ENCODE results near the gene DHTKD1.

The DHTKD1 gene

GRCh38 chr10:12056748-12057147 is 12.0 kb upstream of the DHTKD1 start:
- Histone ChIP-seq H3K4me1 (ENCODE audit: insufficient read depth, low read length) (no peaks in the 10 kb centered on the region), H3K79me2 (ENCODE audit: insufficient read depth, low read length) (no peaks in the 10 kb centered on the region), H3K9ac (ENCODE audit: low read depth, low read length) (no peak overlapping the region), H3K27me3 (ENCODE audit: insufficient read depth, low read length, poor library complexity) (no peaks in the 10 kb centered on the region), H3K4me2 (ENCODE audit: insufficient read depth, low read length) (no peak overlapping the region), H2AFZ (ENCODE audit: low read depth, low read length) (no peak overlapping the region), H3K9me3 (ENCODE audit: insufficient read depth, low read length, severe bottlenecking) (no peaks in the 10 kb centered on the region), H4K20me1 (ENCODE audit: insufficient read depth, low read length) (no peaks in the 10 kb centered on the region), H3K36me3 (ENCODE audit: insufficient read depth, low read length) (no peaks in the 10 kb centered on the region), H3K4me3 (ENCODE audit: low read depth in 1 of 2, low read length in 2 of 2) (no peak overlapping the region), H3K27ac (ENCODE audit: low read length) (no peak overlapping the region)
- TF ChIP-seq EZH2 (IDR thresholded peaks at IDR 0.05; ENCODE audit: borderline replicate concordance, low read depth, low read length, severe bottlenecking) (no peak), CTCF (IDR thresholded peaks at IDR 0.05; ENCODE audit: borderline replicate concordance, extremely low read depth, low read length, poor library complexity, severe bottlenecking) (no peak)
- DNase-seq = no peak
- no peak for ATAC-seq (ENCODE audit: insufficient read depth, low read depth)

GRCh38 chr10:12061124-12061523 is 7.6 kb upstream of the DHTKD1 start:
- no peak for DNase-seq
- H3K79me2 ChIP-seq (ENCODE audit: insufficient read depth, low read length) = no peaks in the 10 kb centered on the region
- no peaks in the 10 kb centered on the region for H3K9me3 ChIP-seq (ENCODE audit: insufficient read depth, low read length, severe bottlenecking)
- ATAC-seq (ENCODE audit: insufficient read depth, low read depth) = no peak
- H3K4me2 ChIP-seq (ENCODE audit: insufficient read depth, low read length) = no peak overlapping the region
- no peaks in the 10 kb centered on the region for H3K36me3 ChIP-seq (ENCODE audit: insufficient read depth, low read length)
- no peaks in the 10 kb centered on the region for H3K27me3 ChIP-seq (ENCODE audit: insufficient read depth, low read length, poor library complexity)
- H3K4me1 ChIP-seq (ENCODE audit: insufficient read depth, low read length) = no peaks in the 10 kb centered on the region
- no peak overlapping the region for H2AFZ ChIP-seq (ENCODE audit: low read depth, low read length)
- H3K27ac ChIP-seq (ENCODE audit: low read length) = no peak overlapping the region
- TF ChIP-seq CTCF (IDR thresholded peaks at IDR 0.05; ENCODE audit: borderline replicate concordance, extremely low read depth, low read length, poor library complexity, severe bottlenecking) (no peak), EZH2 (IDR thresholded peaks at IDR 0.05; ENCODE audit: borderline replicate concordance, low read depth, low read length, severe bottlenecking) (no peak)
- H4K20me1 ChIP-seq (ENCODE audit: insufficient read depth, low read length) = no peaks in the 10 kb centered on the region
- no peak overlapping the region for H3K4me3 ChIP-seq (ENCODE audit: low read depth in 1 of 2, low read length in 2 of 2)
- H3K9ac ChIP-seq (ENCODE audit: low read depth, low read length) = no peak overlapping the region

GRCh38 chr10:12062754-12063482 is 5.8 kb upstream of the DHTKD1 start:
- peaks cover 2% of the 10 kb centered on the region for H3K4me1 ChIP-seq (ENCODE audit: insufficient read depth, low read length)
- no peaks in the 10 kb centered on the region for H3K79me2 ChIP-seq (ENCODE audit: insufficient read depth, low read length)
- no peaks in the 10 kb centered on the region for H3K9me3 ChIP-seq (ENCODE audit: insufficient read depth, low read length, severe bottlenecking)
- no peaks in the 10 kb centered on the region for H3K36me3 ChIP-seq (ENCODE audit: insufficient read depth, low read length)
- no peak for DNase-seq
- TF ChIP-seq CTCF (IDR thresholded peaks at IDR 0.05; ENCODE audit: borderline replicate concordance, extremely low read depth, low read length, poor library complexity, severe bottlenecking) (no peak), EZH2 (IDR thresholded peaks at IDR 0.05; ENCODE audit: borderline replicate concordance, low read depth, low read length, severe bottlenecking) (no peak)
- H3K27me3 ChIP-seq (ENCODE audit: insufficient read depth, low read length, poor library complexity) = no peaks in the 10 kb centered on the region
- ATAC-seq (ENCODE audit: insufficient read depth, low read depth) = no peak
- H2AFZ ChIP-seq (ENCODE audit: low read depth, low read length) = peak overlapping the region; percentile 10; the same call in 1 of the 2 replicates
- H3K27ac ChIP-seq (ENCODE audit: low read length) = no peak overlapping the region
- no peak overlapping the region for H3K4me2 ChIP-seq (ENCODE audit: insufficient read depth, low read length)
- H3K4me3 ChIP-seq (ENCODE audit: low read depth in 1 of 2, low read length in 2 of 2) = no peak overlapping the region
- no peaks in the 10 kb centered on the region for H4K20me1 ChIP-seq (ENCODE audit: insufficient read depth, low read length)
- H3K9ac ChIP-seq (ENCODE audit: low read depth, low read length) = no peak overlapping the region

Measured in DND-41 (cell line).